K562 (cell line): Measurements from ENCODE around the gene KAT6B. TPM values are rescaled to one million over a fixed set of nuclear protein-coding genes. Genes with fewer than 3 reads are reported as not detected.
"Not testable (repeated sequence)": the region's sequence is repeated elsewhere in the genome, so short reads cannot be mapped to it uniquely, and the experiment has no call there.

ENCODE experiments used
- ATAC-seq: fragments of 200-7000 bp; cut with Tn5 transposase; 3 replicates; pipeline ENCODE4 v1.9.1; 2020; ENCODE audit warnings: moderate library complexity
- BruUV-seq: library from RNA; stranded (reverse); fragments of 400-500 nt; replicated peaks from 2 replicates; lab custom pipeline; 2021; lab: Mats Ljungman, UMichigan
- CTCF ChIA-PET: fragments of 300-600 bp; formaldehyde crosslinking; extraction: SDS; loops from one replicate; lab custom pipeline; 2021; ENCODE audit warnings: low intra/inter-chr PET ratio; lab: Yijun Ruan, JAX
- POLR2A ChIA-PET: fragments of 300-600, 350-650 bp; sonication (Branson Sonifier 250); formaldehyde crosslinking; extraction: SDS; loops from one replicate; lab custom pipeline; 2021; ENCODE audit warnings: antibody characterized with exemption, inconsistent platforms; lab: Yijun Ruan, JAX
- DNase-seq, 4 experiments: peaks; one replicate each; pipeline versions ENCODE4 v3.0.0 to v3.0.0-alpha.2; 2011 to 2018; ENCODE audit warnings: low spot score in 3 of 4, mixed read lengths in 3 of 4; ENCODE audit errors: extremely low read depth in 1 of 4
- FAIRE-seq: peaks from 2 replicates; lab custom pipeline; 2011; peaks lifted over from hg19 to GRCh38; lab: Jason Lieb, UNC
- H2AFZ ChIP-seq: 2 replicates; pipeline ENCODE4 v1.6.0; 2011; ENCODE audit warnings: low read depth, low read length, control low read depth, inconsistent platforms
- H3K27ac ChIP-seq: fragments of 200-600 bp; 3 replicates; pipeline ENCODE4 v1.8.0; 2011; ENCODE audit warnings: low read depth, mild to moderate bottlenecking, control low read depth, inconsistent platforms, low read length, moderate library complexity, mixed read lengths; ENCODE audit errors: extremely low read depth
- H3K27me3 ChIP-seq, 2 experiments: fragments of 300-600 bp in 1 of 2; 2 replicates in 1 of 2; 3 replicates in 1 of 2; pipeline versions ENCODE4 v1.6.0 to v1.8.0; 2011; ENCODE audit warnings: inconsistent platforms in 2 of 2, low read length in 2 of 2, mild to moderate bottlenecking in 1 of 2, mixed read lengths in 1 of 2, moderate library complexity in 1 of 2; ENCODE audit not compliant: control insufficient read depth in 2 of 2, insufficient read depth in 2 of 2
- H3K36me3 ChIP-seq: fragments of 300-600 bp; 3 replicates; pipeline ENCODE4 v1.8.0; 2011; ENCODE audit warnings: mild to moderate bottlenecking, low read length, inconsistent platforms; ENCODE audit not compliant: control insufficient read depth, insufficient read depth
- H3K4me1 ChIP-seq, 2 experiments: fragments of 200-600 bp in 1 of 2; replicated peaks in 1 of 2; 2 replicates in 1 of 2; 3 replicates in 1 of 2; pipeline versions ENCODE4 v1.5.1 to v1.8.0; 2011; ENCODE audit warnings: inconsistent platforms in 2 of 2, low read length in 2 of 2, mild to moderate bottlenecking in 1 of 2, mixed read lengths in 1 of 2, moderate library complexity in 1 of 2; ENCODE audit not compliant: control insufficient read depth in 2 of 2, insufficient read depth in 2 of 2
- H3K4me2 ChIP-seq: 2 replicates; pipeline ENCODE4 v1.6.1; 2011; ENCODE audit warnings: low read length, control low read depth, inconsistent platforms, mixed read lengths; ENCODE audit not compliant: insufficient read depth
- H3K4me3 ChIP-seq: fragments of 200-600 bp; sonication (generic), shearing (Covaris generic); 2 replicates; pipeline ENCODE4 v1.5.1; 2016; ENCODE audit warnings: control low read depth, inconsistent platforms
- H3K79me2 ChIP-seq: fragments of 200-600 bp; 3 replicates; pipeline ENCODE4 v1.8.0; 2011; ENCODE audit warnings: low read length, inconsistent platforms; ENCODE audit not compliant: control insufficient read depth, insufficient read depth
- H3K9ac ChIP-seq, 2 experiments: 2 replicates each; pipeline versions ENCODE4 v1.6.0 to v1.6.1; 2011; ENCODE audit warnings: low read depth in 2 of 2, low read length in 2 of 2, control low read depth in 1 of 2, inconsistent platforms in 1 of 2, mild to moderate bottlenecking in 1 of 2, mixed read lengths in 1 of 2; ENCODE audit not compliant: insufficient read depth in 1 of 2
- H3K9me1 ChIP-seq: one replicate; pipeline ENCODE4 v1.6.0; 2011; ENCODE audit warnings: inconsistent platforms, mild to moderate bottlenecking, low read length, moderate library complexity; ENCODE audit not compliant: control insufficient read depth, insufficient read depth
- H3K9me3 ChIP-seq: replicated peaks from 2 replicates; pipeline ENCODE4 v1.5.1; 2011; ENCODE audit warnings: low read depth, low read length, inconsistent platforms; ENCODE audit not compliant: control insufficient read depth, insufficient read depth
- H4K20me1 ChIP-seq: replicated peaks from 2 replicates; pipeline ENCODE4 v1.6.1; 2011; ENCODE audit warnings: low read length, inconsistent platforms, mixed read lengths; ENCODE audit not compliant: control insufficient read depth, insufficient read depth
- CEBPB ChIP-seq: fragments of 450-650 bp; IDR thresholded peaks from 2 replicates; pipeline ENCODE4 v1.6.1; 2016; ENCODE audit warnings: missing genetic modification characterization, missing compliant biosample characterization
- CEBPG ChIP-seq, 3 experiments: fragments of 200-800 bp in 1 of 3; sonication (Bioruptor generic) in 1 of 3; sonication (generic) in 1 of 3; formaldehyde crosslinking in 1 of 3; IDR thresholded peaks in 2 of 3; conservative IDR thresholded peaks in 1 of 3; 2 replicates each; pipeline versions ENCODE4 v1.6.1 to v1.8.0; 2016 to 2022; ENCODE audit warnings: missing compliant biosample characterization in 2 of 3, missing genetic modification characterization in 2 of 3, mild to moderate bottlenecking in 1 of 3, missing genetic modification reagents in 1 of 3
- CGGBP1 ChIP-seq: fragments of 250-450 bp; sonication (Bioruptor Pico); IDR thresholded peaks from 2 replicates; pipeline ENCODE4 v1.9.0; 2021; ENCODE audit warnings: mild to moderate bottlenecking
- FUS ChIP-seq: fragments of 200-400 bp; formaldehyde crosslinking; optimal IDR thresholded peaks from 2 replicates; pipeline ENCODE3; 2017; ENCODE audit warnings: low read depth, low read length
- SMARCA4 ChIP-seq: fragments of 450-650 bp; IDR thresholded peaks from 2 replicates; pipeline ENCODE4 v1.6.1; 2016
- WGBS: fragments of 100-300 bp; shearing (Covaris generic); methylation state at CpG from one replicate; pipeline ENCODE4 v1.1.6; 2016; ENCODE audit warnings: low coverage, mixed read lengths; ENCODE audit not compliant: insufficient coverage; ENCODE audit errors: missing lambda C conversion rate; 5-methylcytosine and 5-hydroxymethylcytosine counted together
- in situ Hi-C: fragments of 300-500 bp; cut with MboI; formaldehyde crosslinking; loops from 4 replicates; pipeline ENCODE4 v1.15.0; 2018; ENCODE audit warnings: inconsistent platforms, mixed read lengths
- intact Hi-C: fragments of 100-400 bp; cut with micrococcal nuclease; formaldehyde crosslinking; loops from 2 replicates; pipeline ENCODE4 v1.14.2; 2022
- polyA plus RNA-seq, 8 experiments: library from polyadenylated mRNA; depleted of rRNA in 4 of 8; stranded (reverse) in 5 of 8; unstranded in 3 of 8; fragments of >200 nt; fragmentation: Nextera tagmentation in 2 of 8; fragmentation: Illumina TruSeq in 1 of 8; extraction: Ambion mirVana in 2 of 8; extraction: Trizol in 1 of 8; gene quantifications; 2 replicates each; pipeline versions ENCODE4 v1.2.1 to v1.2.3, GENCODE V29; 2011 to 2014; ENCODE audit warnings: inconsistent platforms in 1 of 8, missing spikeins in 1 of 8
- total RNA-seq, 7 experiments: library from RNA; depleted of rRNA in 6 of 7; stranded (reverse); fragments of >200 nt in 6 of 7; fragmentation: Illumina TruSeq in 2 of 7; extraction: Trizol in 2 of 7; gene quantifications; 2 replicates each; pipeline versions ENCODE4 v1.2.1 to v1.2.3, GENCODE V29; 2011 to 2021; ENCODE audit warnings: low replicate concordance in 1 of 7
- TF ChIP-seq, protein P1 (sequence below), 2 experiments: fragments of 450-650 bp in 1 of 2; sonication (generic) in 1 of 2; formaldehyde crosslinking in 1 of 2; IDR thresholded peaks in 1 of 2; conservative IDR thresholded peaks in 1 of 2; 2 replicates each; pipeline versions ENCODE4 v1.6.1 to v1.8.1; 2016 to 2023; ENCODE audit warnings: mild to moderate bottlenecking in 2 of 2, moderate library complexity in 2 of 2, inconsistent platforms in 1 of 2, missing genetic modification reagents in 1 of 2

Gene KAT6B
- total and polyA plus RNA-seq, 9 of the 15 experiments (the other 6 are each of a cell fraction or from before 2014, with no cell fraction given), result 1.4 to 9.2 (median 6.8) TPM

GRCh38 chr10:74892839-74893238 is 66.4 kb downstream of the KAT6B start:
- in situ Hi-C loops (no loop called here), intact Hi-C loops (no loop called here)
- Histone ChIP-seq H3K4me2 (no peak overlapping the region), H3K9ac (no peak overlapping the region), H4K20me1 (peaks cover 6% of the 10 kb centered on the region; the same call in 1 of the 2 replicates), H3K79me2 (no peaks in the 10 kb centered on the region), H2AFZ (no peak overlapping the region), H3K9me3 (no peaks in the 10 kb centered on the region), H3K36me3 (no peaks in the 10 kb centered on the region), H3K9me1 (no peaks in the 10 kb centered on the region), H3K27ac (no peak overlapping the region), H3K4me1 (no peaks in the 10 kb centered on the region), H3K27me3 (peaks cover 0 to 4% of the 10 kb centered on the region in 2 experiments; a peak in 1 of 5 replicates), H3K4me3 (no peak overlapping the region)
- ChIA-PET POLR2A (interaction anchor here (1.1 kb wide), 1 partner anchor 10 kb away, joined by 3 read pairs; no protein-coding TSS in a partner anchor), CTCF (no interaction called here)
- no TSS peak for BruUV-seq
- DNase-seq, result no peak
- ATAC-seq, result peak; percentile 41; the same call in 2 of the 3 replicates
- 24% methylated on average over 4 of the region's 4 CpGs for WGBS
- no peak for TF ChIP-seq CGGBP1 (CRISPR knock-in tag)
- TF ChIP-seq SMARCA4, result no peak
- TF ChIP-seq FUS, result no peak
- TF ChIP-seq, all 486 proteins: peak for 0
- FAIRE-seq, result no peak

DNA sequence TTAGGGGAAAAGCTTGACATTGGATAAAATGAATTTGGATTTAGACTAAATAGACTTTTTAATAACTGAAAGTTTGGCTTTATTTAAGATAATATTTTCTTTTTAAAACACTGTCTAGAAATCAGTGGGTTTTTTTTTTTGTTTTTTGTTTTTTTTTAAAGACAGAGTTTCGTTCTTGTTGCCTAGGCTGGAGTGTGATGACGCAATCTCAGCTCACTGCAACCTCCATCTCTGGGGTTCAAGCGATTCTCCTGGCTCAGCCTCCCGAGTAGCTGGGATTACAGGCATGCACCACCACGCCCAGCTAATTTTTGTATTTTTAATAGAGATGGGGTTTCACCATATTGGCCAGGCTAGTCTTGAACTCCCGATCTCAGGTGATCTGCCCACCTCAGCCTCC is 66.9 kb downstream of the KAT6B start:
- DNase-seq, H3K27me3 ChIP-seq, H3K4me2 ChIP-seq, H3K9ac ChIP-seq, H2AFZ ChIP-seq, H3K9me1 ChIP-seq, H3K79me2 ChIP-seq, in situ Hi-C loops, H4K20me1 ChIP-seq, H3K27ac ChIP-seq, FAIRE-seq, H3K4me3 ChIP-seq, CTCF ChIA-PET, H3K36me3 ChIP-seq, H3K4me1 ChIP-seq, BruUV-seq, intact Hi-C loops, H3K9me3 ChIP-seq, ATAC-seq: not testable (repeated sequence)
- WGBS, result 46% methylated on average over 6 of the region's 6 CpGs
- POLR2A ChIA-PET, result interaction anchor here (0.6 to 1.1 kb wide), 4 partner anchors 9 to 28 kb away, joined by 3 read pairs; no protein-coding TSS in a partner anchor
- TF ChIP-seq, protein P1, sequence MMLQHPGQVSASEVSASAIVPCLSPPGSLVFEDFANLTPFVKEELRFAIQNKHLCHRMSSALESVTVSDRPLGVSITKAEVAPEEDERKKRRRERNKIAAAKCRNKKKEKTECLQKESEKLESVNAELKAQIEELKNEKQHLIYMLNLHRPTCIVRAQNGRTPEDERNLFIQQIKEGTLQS (IDR thresholded peaks at IDR 0.05), result peak; percentile 83
- TF ChIP-seq, protein P1 (CRISPR knock-in tag; conservative IDR thresholded peaks at IDR 0.05), result not testable (repeated sequence)
- 0 out of 2 replicates have a peak, but pooled peaks have one; percentile 42 for TF ChIP-seq CEBPG (CRISPR knock-in tag; IDR thresholded peaks at IDR 0.05)
- peak; percentile 66 to 85 for TF ChIP-seq CEBPG (tag; conservative IDR thresholded peaks at IDR 0.05 in 1 of 2, IDR thresholded peaks at IDR 0.05 in 1 of 2)
- peak; percentile 90 for TF ChIP-seq CEBPB (tag)
